NCI-H1092 treated with DMSO at 0.1 percent for 48 hours (cell line): Measurements from ENCODE around the gene CD33.
"Not testable (repeated sequence)": the region's sequence is repeated elsewhere in the genome, so short reads cannot be mapped to it uniquely, and the experiment has no call there.

ENCODE experiments used
- DNase-seq: peaks from one replicate; lab custom pipeline; 2025; lab: John Stamatoyannopoulos, UW

CD33 gene

GRCh38 chr19:51210191-51210784 lies 14.6 kb upstream of the CD33 start:
- DNase-seq, result no peak

- not testable (repeated sequence) for DNase-seq
These were observed 14.0 kb upstream of the CD33 start for GRCh38 chr19:51210874-51211361.

- DNase-seq, result no peak
These were observed 13.0 kb upstream of the CD33 start for GRCh38 chr19:51211833-51212232.

- no peak for DNase-seq
These were observed 5.6 kb upstream of the CD33 start for GRCh38 chr19:51219307-51219706.

GRCh38 chr19:51219971-51220370 lies 4.9 kb upstream of the CD33 start:
- no peak for DNase-seq

GRCh38 chr19:51220996-51221395 lies 3.9 kb upstream of the CD33 start:
- DNase-seq, result no peak

GRCh38 chr19:51224163-51224641 lies 678 bp upstream of the CD33 start:
- DNase-seq, result no peak

- DNase-seq, result no peak
These were observed 1.2 kb downstream of the CD33 start for GRCh38 chr19:51226067-51226466.

GRCh38 chr19:51227326-51227725 lies 2.4 kb downstream of the CD33 start:
- DNase-seq, result no peak

- no peak for DNase-seq
These were observed 3.1 kb downstream of the CD33 start for GRCh38 chr19:51227966-51228365.

- DNase-seq, result no peak
These were observed 16.0 kb downstream of the CD33 start for GRCh38 chr19:51240866-51241265.

GRCh38 chr19:51242881-51243630 lies 18.2 kb downstream of the CD33 start:
- no peak for DNase-seq

- no peak for DNase-seq
These were observed 21.3 kb downstream of the CD33 start for GRCh38 chr19:51246164-51246552.

GRCh38 chr19:51247972-51248590 lies 23.2 kb downstream of the CD33 start:
- DNase-seq, result no peak

- DNase-seq, result no peak
These were observed 26.0 kb downstream of the CD33 start, which contains the start of gene SIGLECL1 for GRCh38 chr19:51250786-51251467. SIGLECL1 (plus strand) TSS chr19:51251080; CDS start chr19:51264073, 12,993 bp downstream.

GRCh38 chr19:51251468-51251820 lies 26.6 kb downstream of the CD33 start:
- DNase-seq, result no peak

- DNase-seq, result no peak
These were observed 27.6 kb downstream of the CD33 start for GRCh38 chr19:51252306-51253079.

- DNase-seq, result no peak
These were observed 28.4 kb downstream of the CD33 start for GRCh38 chr19:51253088-51253806.

- DNase-seq, result no peak
These were observed 31.3 kb downstream of the CD33 start for GRCh38 chr19:51256155-51256625.

GRCh38 chr19:51257471-51257870 lies 32.6 kb downstream of the CD33 start:
- no peak for DNase-seq
